A549 (cell line): ENCODE results near the gene HGFAC. TPM values are rescaled to one million over a fixed set of nuclear protein-coding genes. Genes with fewer than 3 reads are reported as not detected.

Source experiments
- ATAC-seq, 2 experiments: fragments of 200-7000 bp in 1 of 2; fragments of >200 bp in 1 of 2; cut with Nextera tagmentation in 1 of 2; cut with Tn5 transposase in 1 of 2; 3 replicates each; pipeline versions ENCODE4 v1.8.0 to v1.9.1; 2018 to 2020; ENCODE audit warnings: mild to moderate bottlenecking in 1 of 2, moderate library complexity in 1 of 2
- CTCF ChIA-PET: fragments of 300-600 bp; sonication (Branson Sonifier 250); formaldehyde crosslinking; extraction: SDS; loops from one replicate; lab custom pipeline; 2021; ENCODE audit warnings: antibody characterized with exemption, inconsistent platforms; lab: Yijun Ruan, JAX
- POLR2A ChIA-PET: fragments of 350-600 bp; formaldehyde crosslinking; extraction: SDS; loops from one replicate; lab custom pipeline; 2021; ENCODE audit warnings: antibody characterized with exemption, inconsistent platforms; lab: Yijun Ruan, JAX
- DNase-seq, 2 experiments: peaks; one replicate each; pipeline versions ENCODE4 v3.0.0 to v3.0.0-alpha.2; 2011 to 2016; ENCODE audit warnings: low read depth in 1 of 2, low spot score in 1 of 2
- FAIRE-seq: peaks from 2 replicates; lab custom pipeline; 2011; peaks lifted over from hg19 to GRCh38; lab: Jason Lieb, UNC
- H3K27ac ChIP-seq, 2 experiments: fragments of >200 bp; sonication (Bioruptor Twin); formaldehyde crosslinking; 3 replicates each; pipeline ENCODE4 v1.5.1; 2016 to 2017
- H3K4me1 ChIP-seq: fragments of >200 bp; sonication (Bioruptor Twin); formaldehyde crosslinking; 3 replicates; pipeline ENCODE4 v1.6.1; 2016
- H3K4me2 ChIP-seq: fragments of >200 bp; sonication (Bioruptor Twin); formaldehyde crosslinking; 3 replicates; pipeline ENCODE4 v1.6.1; 2016
- H3K4me3 ChIP-seq: fragments of >200 bp; sonication (Bioruptor Twin); formaldehyde crosslinking; 3 replicates; pipeline ENCODE4 v1.5.1; 2016
- H3K9me3 ChIP-seq: fragments of >200 bp; sonication (Bioruptor Twin); formaldehyde crosslinking; 3 replicates; pipeline ENCODE4 v1.6.1; 2016
- CBX8 ChIP-seq: fragments of 200-600 bp; sonication (generic); IDR thresholded peaks from 2 replicates; pipeline ENCODE4 v1.6.1; 2016
- CHD2 ChIP-seq: fragments of 150-350 bp; IDR thresholded peaks from 2 replicates; pipeline ENCODE4 v1.6.1; 2014; ENCODE audit warnings: low read length; ENCODE audit not compliant: partially characterized antibody
- CTCF ChIP-seq: fragments of >200 bp; sonication (Bioruptor Twin); formaldehyde crosslinking; IDR thresholded peaks from 3 replicates; pipeline ENCODE4 v1.5.1; 2016
- ELK1 ChIP-seq: fragments of 150-350 bp; IDR thresholded peaks from 2 replicates; pipeline ENCODE4 v1.6.1; 2014; ENCODE audit warnings: low read depth, mild to moderate bottlenecking, low read length
- FOXS1 ChIP-seq: fragments of 250-450 bp; sonication (Bioruptor Pico); IDR thresholded peaks from 2 replicates; pipeline ENCODE4 v1.5.0; 2020; ENCODE audit warnings: mild to moderate bottlenecking, moderate library complexity
- HDAC2 ChIP-seq: fragments of 200-600 bp; sonication (generic); IDR thresholded peaks from 2 replicates; pipeline ENCODE4 v1.6.1; 2016
- KDM5A ChIP-seq: fragments of 200-600 bp; sonication (generic); IDR thresholded peaks from 2 replicates; pipeline ENCODE4 v1.6.1; 2016; ENCODE audit warnings: antibody characterized with exemption, mild to moderate bottlenecking
- MAFK ChIP-seq: fragments of 450-650 bp; IDR thresholded peaks from 2 replicates; pipeline ENCODE4 v1.6.1; 2014; ENCODE audit not compliant: partially characterized antibody
- MAZ ChIP-seq: fragments of 150-350 bp; IDR thresholded peaks from 2 replicates; pipeline ENCODE4 v1.6.1; 2014; ENCODE audit warnings: antibody characterized with exemption, low read depth, low read length, borderline replicate concordance
- MYC ChIP-seq: IDR thresholded peaks from 2 replicates; pipeline ENCODE4 v1.6.1; 2012; ENCODE audit warnings: mild to moderate bottlenecking, inconsistent platforms, low read length, improper control_type of control experiment, borderline replicate concordance
- PBX3 ChIP-seq: IDR thresholded peaks from 2 replicates; pipeline ENCODE4 v1.6.1; 2012
- POLR2AphosphoS2 ChIP-seq: conservative IDR thresholded peaks from 2 replicates; pipeline ENCODE4 v1.6.1; 2012; ENCODE audit warnings: low read length, improper control_type of control experiment, inconsistent platforms
- RAD21 ChIP-seq, 2 experiments: fragments of >200 bp in 1 of 2; sonication (Bioruptor Twin) in 1 of 2; formaldehyde crosslinking in 1 of 2; IDR thresholded peaks in 1 of 2; conservative IDR thresholded peaks in 1 of 2; 2 replicates in 1 of 2; 3 replicates in 1 of 2; pipeline ENCODE4 v1.6.1; 2012 to 2018; ENCODE audit warnings: inconsistent platforms in 1 of 2
- RARB ChIP-seq: fragments of 250-450 bp; sonication (Bioruptor Pico); IDR thresholded peaks from 2 replicates; pipeline ENCODE4 v1.8.0; 2021; ENCODE audit warnings: mild to moderate bottlenecking, moderate library complexity
- USF2 ChIP-seq: fragments of 450-650 bp; IDR thresholded peaks from 2 replicates; pipeline ENCODE4 v1.6.1; 2014; ENCODE audit warnings: antibody characterized with exemption
- WGBS: methylation state at CpG from one replicate; pipeline ENCODE4 v1.1.6; 2017; ENCODE audit errors: missing lambda C conversion rate; 5-methylcytosine and 5-hydroxymethylcytosine counted together
- polyA plus RNA-seq, 4 experiments: library from polyadenylated mRNA; depleted of rRNA in 3 of 4; stranded (reverse); fragments of >200 nt; fragmentation: RNase III in 1 of 4; extraction: RNeasy Plus Mini Kit Qiagen cat#74134 plus additional on column Dnase treatment in 1 of 4; gene quantifications; 2 replicates in 3 of 4; 3 replicates in 1 of 4; pipeline ENCODE4 v1.2.3, GENCODE V29; 2011 to 2017

Gene HGFAC
- polyA plus RNA-seq, 2 of the 4 experiments (the other 2 are of a cell fraction) = 0.25 TPM; not detected in 1

- WGBS = 82% methylated on average over 16 of the region's 20 CpGs
- H3K4me3 ChIP-seq = no peak overlapping the region
- H3K4me2 ChIP-seq = no peak overlapping the region
- TF ChIP-seq USF2 = no peak
- H3K9me3 ChIP-seq = no peaks in the 10 kb centered on the region
- no peaks in the 10 kb centered on the region for H3K4me1 ChIP-seq
- FAIRE-seq = no peak
- POLR2A ChIA-PET = no interaction called here
- no peak overlapping the region for H3K27ac ChIP-seq
- CTCF ChIA-PET = interaction anchor here (1.2 to 1.3 kb wide), 2 partner anchors 20 to 78 kb away, joined by 3 to 5 read pairs; no protein-coding TSS in a partner anchor
- ATAC-seq = no peak
- DNase-seq = no peak
Measured at GRCh38 chr4:3424522-3425095, 17.2 kb upstream of the HGFAC start.

GRCh38 chr4:3426465-3427133 lies 15.2 kb upstream of the HGFAC start:
- CTCF ChIA-PET = interaction anchor here (0.7 to 1.0 kb wide), 2 partner anchors 9 to 17 kb away, joined by 3 to 4 read pairs; no protein-coding TSS in a partner anchor

GRCh38 chr4:3427134-3427476 lies 14.7 kb upstream of the HGFAC start:
- no peak for FAIRE-seq
- ChIA-PET POLR2A (no interaction called here), CTCF (interaction anchor here (0.7 to 2.0 kb wide), 4 partner anchors 9 to 16 kb away, joined by 3 to 4 read pairs (median 4); no protein-coding TSS in a partner anchor)
- H3K4me3 ChIP-seq = no peak overlapping the region
- H3K27ac ChIP-seq = no peak overlapping the region
- DNase-seq = no peak
- H3K9me3 ChIP-seq = no peaks in the 10 kb centered on the region
- TF ChIP-seq HDAC2 (no peak), ELK1 (no peak), MAFK (no peak), CHD2 (no peak), FOXS1 (no peak), RAD21 (conservative IDR thresholded peaks at IDR 0.05 in 1 of 2, IDR thresholded peaks at IDR 0.05 in 1 of 2) (no peak)
- no peaks in the 10 kb centered on the region for H3K4me1 ChIP-seq
- 80% methylated on average over 2 of the region's 9 CpGs for WGBS
- H3K4me2 ChIP-seq = no peak overlapping the region
- ATAC-seq = no peak

More at GRCh38 chr4:3426465-3427133, 15.2 kb upstream of the HGFAC start:
- Histone ChIP-seq H3K9me3 (no peaks in the 10 kb centered on the region), H3K4me1 (no peaks in the 10 kb centered on the region), H3K4me3 (no peak overlapping the region), H3K27ac (no peak overlapping the region), H3K4me2 (no peak overlapping the region)
- TF ChIP-seq MYC (no peak), RAD21 (conservative IDR thresholded peaks at IDR 0.05 in 1 of 2, IDR thresholded peaks at IDR 0.05 in 1 of 2) (no peak), RARB (CRISPR knock-in tag) (no peak), PBX3 (no peak), KDM5A (no peak), CTCF (no peak), MAZ (no peak), POLR2AphosphoS2 (no peak), CBX8 (no peak)
- POLR2A ChIA-PET = no interaction called here
- no peak for ATAC-seq
- no peak for DNase-seq
- 93% methylated on average over 19 of the region's 24 CpGs for WGBS
- FAIRE-seq = no peak
